Endodermal cell (in vitro differentiated cells): ENCODE measurements around the gene SCFD2. TPM values are rescaled to one million over a fixed set of nuclear protein-coding genes. Genes with fewer than 3 reads are reported as not detected.

Source experiments
- DNase-seq: peaks from one replicate; pipeline ENCODE4 v3.0.0-alpha.2; 2017
- H3K27ac ChIP-seq: 2 replicates; pipeline ENCODE4 v1.5.1; 2013; ENCODE audit warnings: mild to moderate bottlenecking, low read depth, low read length, moderate library complexity
- H3K27me3 ChIP-seq: 2 replicates; pipeline ENCODE4 v1.6.1; 2013; ENCODE audit warnings: mild to moderate bottlenecking, low read length, moderate library complexity; ENCODE audit not compliant: insufficient read depth, control insufficient read depth, poor library complexity, severe bottlenecking
- H3K36me3 ChIP-seq: 2 replicates; pipeline ENCODE4 v1.7.0; 2013; ENCODE audit warnings: mild to moderate bottlenecking, low read length, moderate library complexity; ENCODE audit not compliant: control insufficient read depth, insufficient read depth
- H3K4me1 ChIP-seq: one replicate; pipeline ENCODE4 v1.7.0; 2013; ENCODE audit warnings: low read length; ENCODE audit not compliant: control insufficient read depth, insufficient read depth
- H3K4me3 ChIP-seq: 2 replicates; pipeline ENCODE4 v1.5.1; 2013; ENCODE audit warnings: mild to moderate bottlenecking, low read length, moderate library complexity
- H3K9ac ChIP-seq: 2 replicates; pipeline ENCODE4 v1.6.1; 2013; ENCODE audit warnings: mild to moderate bottlenecking, low read length, moderate library complexity; ENCODE audit not compliant: poor library complexity, severe bottlenecking; ENCODE audit errors: extremely low read depth
- H3K9me3 ChIP-seq: 2 replicates; pipeline ENCODE4 v1.6.1; 2013; ENCODE audit warnings: mild to moderate bottlenecking, low read length, moderate library complexity; ENCODE audit not compliant: control insufficient read depth
- H3K27ac Mint-ChIP-seq: 2 replicates; pipeline ENCODE4 v1.8.0; 2020; ENCODE audit warnings: mixed read lengths
- H3K27me3 Mint-ChIP-seq: 2 replicates; pipeline ENCODE4 v1.8.0; 2021; ENCODE audit warnings: mild to moderate bottlenecking, mixed read lengths; ENCODE audit not compliant: insufficient read depth
- H3K36me3 Mint-ChIP-seq: 2 replicates; pipeline ENCODE4 v1.8.0; 2020; ENCODE audit warnings: low read depth, mixed read lengths
- H3K4me1 Mint-ChIP-seq: 2 replicates; pipeline ENCODE4 v1.8.0; 2020; ENCODE audit warnings: mixed read lengths
- H3K4me3 Mint-ChIP-seq: 2 replicates; pipeline ENCODE4 v1.8.0; 2020; ENCODE audit warnings: mild to moderate bottlenecking, moderate library complexity, mixed read lengths
- H3K9me3 Mint-ChIP-seq: 2 replicates; pipeline ENCODE4 v1.8.0; 2020; ENCODE audit warnings: mild to moderate bottlenecking, mixed read lengths
- CTCF ChIP-seq: fragments of 200-600 bp; sonication (generic); conservative IDR thresholded peaks from 2 replicates; pipeline ENCODE4 v1.5.0; 2021; ENCODE audit warnings: antibody characterized with exemption, mild to moderate bottlenecking
- WGBS, 2 experiments: methylation state at CpG; one replicate each; pipeline versions ENCODE4 v1.1.5 to v1.1.7; 2013; ENCODE audit warnings: missing lambda C conversion rate in 2 of 2, mixed read lengths in 1 of 2; ENCODE audit not compliant: insufficient coverage in 1 of 2, insufficient read length in 1 of 2; 5-methylcytosine and 5-hydroxymethylcytosine counted together
- total RNA-seq, 2 donors: library from RNA; stranded (reverse); fragmentation: NEBNext Ultra II Directional in 1 of 2; extraction: Animal tissue kit (Norgen Biotek cat#: 25700) in 1 of 2; gene quantifications; 2 replicates in 1 of 2; 3 replicates in 1 of 2; pipeline ENCODE4 v1.2.1, GENCODE V29; 2021

Gene SCFD2
- total RNA-seq, 2 donors from 2014 or later: 5.7 to 6.5 TPM

- Mint-ChIP-seq H3K4me1 (no peaks in the 10 kb centered on the region), H3K27me3 (no peaks in the 10 kb centered on the region), H3K4me3 (no peak overlapping the region), H3K36me3 (peaks cover 7% of the 10 kb centered on the region), H3K27ac (no peak overlapping the region), H3K9me3 (peaks cover 23% of the 10 kb centered on the region)
- 87 to 100% methylated on average over 2 to 3 of the region's 3 CpGs for WGBS, 2 experiments
- no peak for TF ChIP-seq CTCF
- Histone ChIP-seq H3K4me3 (no peak overlapping the region), H3K9ac (no peak overlapping the region), H3K27ac (no peak overlapping the region), H3K9me3 (peaks cover 11% of the 10 kb centered on the region), H3K4me1 (no peaks in the 10 kb centered on the region), H3K36me3 (no peaks in the 10 kb centered on the region), H3K27me3 (no peaks in the 10 kb centered on the region)
- no peak for DNase-seq
These were observed 397.2 kb downstream of the SCFD2 start for GRCh38 chr4:52968691-52969090.

GRCh38 chr4:52968241-52968640 lies 397.6 kb downstream of the SCFD2 start:
- 82 to 93% methylated on average over 2 to 5 of the region's 5 CpGs for WGBS, 2 experiments
- H3K27me3 ChIP-seq: no peaks in the 10 kb centered on the region
- peaks cover 11% of the 10 kb centered on the region for H3K9me3 ChIP-seq
- H3K9ac ChIP-seq: no peak overlapping the region
- peaks cover 7% of the 10 kb centered on the region for H3K36me3 Mint-ChIP-seq
- H3K27ac ChIP-seq: no peak overlapping the region
- H3K4me1 ChIP-seq: no peaks in the 10 kb centered on the region
- H3K9me3 Mint-ChIP-seq: peaks cover 23% of the 10 kb centered on the region
- no peaks in the 10 kb centered on the region for H3K36me3 ChIP-seq
- no peak for DNase-seq
- no peak for TF ChIP-seq CTCF
- no peaks in the 10 kb centered on the region for H3K4me1 Mint-ChIP-seq
- no peaks in the 10 kb centered on the region for H3K27me3 Mint-ChIP-seq
- H3K27ac Mint-ChIP-seq: no peak overlapping the region
- H3K4me3 Mint-ChIP-seq: no peak overlapping the region
- no peak overlapping the region for H3K4me3 ChIP-seq

- no peak for DNase-seq
- Mint-ChIP-seq H3K27me3 (no peaks in the 10 kb centered on the region), H3K27ac (no peak overlapping the region), H3K4me1 (no peaks in the 10 kb centered on the region), H3K4me3 (no peak overlapping the region), H3K36me3 (peaks cover 7% of the 10 kb centered on the region), H3K9me3 (peaks cover 19% of the 10 kb centered on the region)
- H3K36me3 ChIP-seq: no peaks in the 10 kb centered on the region
- H3K4me1 ChIP-seq: no peaks in the 10 kb centered on the region
- no peak for TF ChIP-seq CTCF
- H3K9ac ChIP-seq: no peak overlapping the region
- no peak overlapping the region for H3K4me3 ChIP-seq
- H3K27ac ChIP-seq: no peak overlapping the region
- H3K9me3 ChIP-seq: peaks cover 11% of the 10 kb centered on the region
- no peaks in the 10 kb centered on the region for H3K27me3 ChIP-seq
These were observed 399.1 kb downstream of the SCFD2 start for GRCh38 chr4:52966781-52967180.
